Fibroblast of skin of abdomen (primary cell): Measurements from ENCODE around the gene PDE11A.

Experiments used
- DNase-seq: peaks from one replicate; pipeline ENCODE4 v3.0.0-alpha.2; 2013

PDE11A gene

DNA sequence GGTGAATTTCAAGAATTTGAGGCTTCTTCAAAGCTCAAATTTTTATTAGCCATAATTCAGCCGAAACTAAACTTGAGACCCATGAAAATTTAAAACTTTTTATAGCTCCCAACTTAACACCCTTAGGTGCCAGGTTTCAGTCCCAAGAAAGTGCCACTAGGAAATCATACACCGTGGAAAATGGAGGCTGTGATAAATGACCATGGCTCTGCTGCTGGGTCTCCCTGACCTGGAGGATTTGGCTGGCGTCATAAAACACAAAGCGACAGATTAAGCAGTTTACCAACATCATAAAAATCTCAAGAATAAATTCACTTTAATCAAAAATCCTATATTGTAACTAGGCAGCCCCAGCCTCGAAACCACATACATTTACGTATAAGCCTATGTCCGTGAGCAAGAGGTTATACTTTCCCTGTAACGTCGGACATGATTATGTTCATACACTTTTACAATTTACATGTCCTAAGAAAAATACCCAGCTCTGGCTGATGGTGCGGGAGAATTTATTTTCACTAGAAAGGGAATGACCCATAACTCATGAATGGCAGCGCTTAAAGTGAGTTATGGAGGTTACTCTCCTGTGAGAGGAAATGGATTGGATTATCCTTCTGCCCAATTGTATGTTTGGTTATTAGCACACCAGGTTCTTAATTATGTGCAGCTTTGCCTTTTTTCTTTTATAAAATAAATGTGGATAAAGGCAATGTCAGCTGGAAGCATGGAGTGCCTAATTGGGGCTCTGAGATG lies 350.6 kb downstream of the PDE11A start:
- no peak for DNase-seq

DNA sequence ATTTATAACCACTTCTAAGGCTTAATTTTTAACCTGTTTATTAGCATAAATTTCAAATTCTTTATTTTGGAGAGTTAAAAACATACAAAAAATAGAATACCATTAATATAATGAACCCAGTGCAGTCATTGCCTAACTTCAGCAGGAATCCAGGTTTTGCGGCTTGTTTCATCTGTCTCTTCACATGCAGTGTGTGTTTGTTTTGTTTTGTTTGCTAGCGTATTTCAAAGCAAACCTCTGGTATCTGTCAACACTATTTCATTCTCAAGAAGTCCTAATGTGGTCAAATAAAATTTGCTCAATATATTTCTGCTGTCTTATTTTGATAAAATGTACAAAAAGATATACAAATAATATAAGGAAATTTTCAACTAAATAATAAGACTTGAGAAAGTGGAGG lies 351.5 kb downstream of the PDE11A start:
- DNase-seq: no peak

DNA sequence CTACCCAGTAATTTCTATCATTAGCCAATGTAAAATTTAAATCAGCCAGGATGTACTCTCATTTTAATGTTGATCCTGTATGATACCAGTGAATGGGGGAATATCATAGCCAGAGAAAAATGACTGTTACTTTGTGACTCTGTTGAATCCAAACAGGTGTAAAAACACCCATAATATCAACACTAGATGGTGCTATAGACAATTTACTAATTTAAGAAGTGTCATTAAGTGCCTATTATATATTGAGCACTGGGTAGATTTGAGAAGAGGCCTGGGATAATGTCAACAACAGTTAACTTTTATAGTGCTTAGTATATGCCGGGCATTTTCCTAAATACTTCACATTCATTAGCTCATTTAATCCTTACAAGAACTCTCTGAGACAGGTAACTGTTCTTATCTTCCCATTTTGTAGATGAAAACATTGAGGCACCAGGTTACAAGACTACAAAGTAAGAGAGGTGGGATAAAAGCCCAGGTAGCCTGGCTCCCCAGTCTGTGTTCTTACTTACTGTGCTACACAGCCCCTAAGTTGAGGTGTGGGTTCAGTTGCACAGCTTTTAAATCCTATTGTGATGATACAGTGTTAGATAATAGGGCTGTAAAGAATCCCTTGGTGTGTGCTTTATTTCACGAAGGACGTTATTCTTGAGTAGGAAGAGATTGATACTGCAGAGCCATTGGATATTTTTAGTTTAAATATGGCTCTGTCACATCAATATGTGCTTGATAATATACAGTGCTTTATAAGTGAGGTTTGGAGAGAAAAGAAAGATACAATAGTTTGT lies 354.6 kb downstream of the PDE11A start:
- no peak for DNase-seq

DNA sequence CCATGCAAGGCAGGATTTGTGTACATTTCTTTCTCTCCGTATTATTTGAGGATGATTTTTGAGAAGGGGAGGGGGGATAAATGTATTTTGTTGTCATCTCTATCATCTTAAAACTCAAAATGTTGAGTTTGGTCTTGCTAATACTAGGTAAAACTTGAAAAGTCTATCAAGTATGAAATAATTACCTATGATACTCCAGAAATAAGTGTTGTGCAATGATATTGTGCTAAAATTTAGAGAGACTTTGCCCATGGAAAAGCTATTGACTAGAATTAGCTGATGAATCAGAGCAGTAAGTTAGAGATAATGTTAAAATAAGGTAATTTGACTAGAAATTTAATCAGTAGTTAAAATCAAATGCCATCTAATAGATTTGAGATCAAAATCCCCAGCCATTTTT lies 356.1 kb downstream of the PDE11A start:
- DNase-seq: no peak

DNA sequence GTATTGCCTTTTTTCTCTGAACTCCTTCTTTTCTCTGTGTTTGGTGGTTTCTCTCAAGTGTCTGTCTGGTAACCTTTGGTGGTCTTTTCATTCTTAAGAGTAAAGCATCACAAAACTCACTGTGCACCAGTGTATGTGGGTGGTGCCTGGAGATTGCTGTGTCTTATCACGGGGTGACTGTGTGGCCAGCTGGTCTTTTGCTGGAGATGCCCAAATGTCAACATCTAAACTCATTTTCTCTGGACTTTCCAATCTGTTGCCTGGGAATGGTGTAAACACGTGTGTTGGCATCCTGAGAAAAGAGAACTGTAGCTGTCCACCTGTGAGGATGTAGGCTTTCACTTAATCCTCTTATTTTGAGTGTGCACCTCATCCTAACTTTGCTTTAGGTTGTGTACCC lies 356.8 kb downstream of the PDE11A start:
- DNase-seq: no peak

DNA sequence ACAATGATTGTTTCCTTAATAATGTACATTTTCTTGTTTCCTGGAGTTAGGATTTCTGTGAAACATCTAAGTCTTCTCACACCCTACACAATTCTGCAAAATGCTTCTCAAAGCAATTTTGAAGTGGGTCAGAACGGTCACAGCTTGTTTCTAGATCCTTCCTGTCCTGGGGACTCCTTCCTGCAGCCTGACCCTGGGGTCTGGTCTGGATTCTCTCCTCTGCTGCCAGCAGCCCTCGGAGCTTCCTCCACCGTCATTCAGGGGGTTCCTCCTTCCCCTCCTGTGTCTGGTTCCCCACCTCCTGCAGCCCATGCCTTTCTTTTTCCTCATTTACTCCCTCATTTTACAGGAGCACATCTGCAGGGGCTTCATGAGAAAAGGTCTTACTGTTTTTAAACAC lies 357.9 kb downstream of the PDE11A start:
- DNase-seq: no peak

DNA sequence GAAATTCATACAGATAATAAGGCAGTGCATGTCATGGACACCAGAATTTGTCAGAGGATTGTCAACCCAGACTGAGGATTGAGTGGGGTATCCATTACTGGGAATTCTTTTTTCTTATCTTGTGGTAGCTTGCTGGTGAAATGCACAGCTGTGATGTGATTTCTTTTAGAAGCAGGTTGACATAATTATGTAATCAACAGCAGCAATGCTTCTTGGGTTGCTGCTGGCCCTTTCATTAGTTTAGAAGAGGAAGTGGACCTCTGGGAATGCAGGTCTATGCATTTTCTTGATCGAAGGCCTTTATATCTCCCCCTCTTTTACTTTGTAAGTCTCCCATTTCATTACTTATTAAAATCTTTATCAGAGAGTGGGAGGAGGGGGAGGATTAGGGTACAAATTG lies 360.1 kb downstream of the PDE11A start:
- DNase-seq: no peak

DNA sequence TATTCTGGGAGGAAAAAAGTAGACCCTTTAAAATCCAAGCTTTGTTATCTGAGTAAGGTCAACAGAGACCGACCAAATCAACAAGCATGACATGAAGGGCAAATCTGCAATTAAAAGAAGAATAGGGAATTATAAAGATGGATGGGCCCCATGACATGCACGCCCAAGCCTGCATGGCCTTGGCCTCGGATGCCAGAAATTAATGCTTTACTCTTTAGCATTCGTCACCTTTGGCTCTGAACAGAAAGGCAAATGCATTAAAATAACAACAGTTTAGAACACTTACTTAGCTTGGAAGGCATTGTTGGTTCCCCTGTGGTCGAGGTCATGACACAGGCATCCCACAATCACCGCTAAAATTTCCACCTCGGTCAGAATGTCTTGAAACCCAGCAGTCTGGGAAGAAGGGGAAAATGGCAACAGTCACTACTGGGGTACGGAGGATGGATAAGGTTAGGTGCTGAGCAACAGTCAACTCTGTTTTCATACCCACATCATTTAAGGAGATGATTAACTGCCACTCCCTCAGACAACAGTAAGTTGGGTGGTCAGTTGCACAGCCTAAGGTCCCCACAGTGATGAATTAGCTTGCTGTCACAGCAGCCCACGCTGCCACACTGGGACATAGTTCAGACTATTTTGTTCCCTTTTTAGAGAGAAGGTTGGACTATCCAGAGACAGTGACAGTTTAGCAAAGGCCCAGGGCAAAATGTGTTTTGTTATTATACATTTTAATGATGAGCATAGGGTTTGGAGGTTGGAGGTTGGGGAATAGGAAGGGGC lies 360.9 kb downstream of the PDE11A start:
- DNase-seq: no peak

DNA sequence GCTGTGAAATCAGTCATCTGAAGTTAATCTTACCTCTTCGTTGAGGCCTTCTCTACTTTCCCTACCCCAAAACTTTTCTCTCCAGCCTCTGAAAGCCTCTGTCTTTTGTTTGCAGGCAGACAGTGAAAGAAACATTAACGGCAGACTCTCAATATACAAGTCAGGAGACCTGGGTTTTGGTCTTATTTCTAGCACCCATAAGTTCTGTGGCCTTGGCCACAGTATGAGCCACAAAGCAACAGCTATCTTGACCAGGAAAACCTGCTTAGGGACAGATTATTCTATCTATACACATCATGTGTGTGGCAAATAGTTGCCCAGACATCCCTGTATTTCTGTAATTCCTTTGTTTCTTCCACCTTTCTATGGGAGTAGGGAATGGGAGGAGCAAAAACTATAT lies 361.7 kb downstream of the PDE11A start:
- no peak for DNase-seq

DNA sequence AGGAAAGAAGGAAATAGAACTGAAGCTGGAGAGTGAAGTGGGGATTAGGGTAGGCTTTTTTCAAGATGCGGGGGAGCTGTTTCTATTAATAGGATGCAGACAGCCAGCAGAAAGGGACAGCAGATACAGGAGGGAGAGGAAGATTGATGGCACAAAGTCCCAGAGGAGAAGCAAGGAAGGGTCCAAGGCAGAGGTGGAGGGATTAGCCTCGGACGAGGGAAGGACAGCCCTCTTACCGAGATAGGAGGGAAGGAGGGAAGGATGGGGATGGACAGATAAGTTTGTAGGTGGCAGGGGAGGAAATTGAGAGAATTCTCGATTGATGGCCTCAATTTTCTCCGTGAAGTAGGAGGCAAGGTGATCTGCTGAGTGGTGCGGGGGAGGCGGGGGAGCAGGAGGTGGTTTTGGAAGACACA lies 362.6 kb downstream of the PDE11A start:
- DNase-seq: no peak

DNA sequence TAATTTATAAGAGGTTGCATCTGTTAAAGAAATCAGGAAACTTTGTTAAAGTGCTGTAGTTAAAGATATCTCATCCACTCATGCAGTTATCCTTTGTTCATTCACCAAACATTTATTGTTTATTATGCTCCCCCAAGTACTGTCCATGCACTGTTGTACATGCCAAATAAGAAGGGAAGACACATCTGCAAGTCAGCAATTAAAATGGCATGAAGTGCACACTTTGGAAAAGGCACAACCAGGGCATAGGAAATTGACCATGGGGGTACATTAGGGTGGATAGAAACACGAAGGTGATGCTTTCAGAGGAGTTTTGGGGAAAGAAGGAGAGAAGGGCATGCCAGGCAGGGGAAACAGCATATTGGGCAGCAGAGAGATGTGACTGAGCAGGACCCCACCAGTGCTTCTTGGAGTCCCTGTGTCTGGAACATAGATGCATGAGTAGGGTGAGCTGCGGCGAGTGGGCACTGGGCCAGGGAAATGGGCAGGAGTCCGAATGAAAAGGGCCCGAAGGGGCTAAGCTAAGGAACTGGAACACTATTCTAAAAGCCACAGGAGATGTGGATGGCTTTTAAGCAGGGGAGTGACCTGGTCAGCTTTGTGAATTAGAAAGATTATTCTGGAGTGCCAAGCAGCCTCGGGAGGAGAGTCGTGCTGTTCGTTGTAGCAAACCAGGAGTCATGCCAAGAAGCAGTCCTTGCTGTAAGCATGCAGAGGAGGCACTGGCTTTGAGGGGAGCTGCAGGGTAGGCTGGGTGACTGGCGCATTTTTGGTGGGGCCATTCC lies 363.7 kb downstream of the PDE11A start:
- no peak for DNase-seq

DNA sequence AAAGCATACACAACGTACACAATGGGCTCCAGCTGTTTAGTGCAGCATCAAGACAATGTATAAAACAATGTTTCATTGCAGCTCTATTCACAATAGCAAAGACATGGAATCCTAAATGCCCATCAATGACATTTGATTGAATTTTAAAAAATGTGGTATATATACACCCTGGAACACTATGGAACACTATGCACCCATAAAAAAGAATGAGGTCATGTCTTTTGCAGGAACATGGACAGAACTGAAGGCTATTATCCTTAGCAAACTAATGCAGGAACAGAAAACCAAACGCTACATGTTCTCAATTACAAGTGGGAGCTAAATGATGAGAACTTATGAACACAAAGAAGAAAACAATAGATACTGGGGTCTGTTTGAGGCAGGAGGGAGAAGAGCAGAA lies 364.5 kb downstream of the PDE11A start:
- DNase-seq: no peak

DNA sequence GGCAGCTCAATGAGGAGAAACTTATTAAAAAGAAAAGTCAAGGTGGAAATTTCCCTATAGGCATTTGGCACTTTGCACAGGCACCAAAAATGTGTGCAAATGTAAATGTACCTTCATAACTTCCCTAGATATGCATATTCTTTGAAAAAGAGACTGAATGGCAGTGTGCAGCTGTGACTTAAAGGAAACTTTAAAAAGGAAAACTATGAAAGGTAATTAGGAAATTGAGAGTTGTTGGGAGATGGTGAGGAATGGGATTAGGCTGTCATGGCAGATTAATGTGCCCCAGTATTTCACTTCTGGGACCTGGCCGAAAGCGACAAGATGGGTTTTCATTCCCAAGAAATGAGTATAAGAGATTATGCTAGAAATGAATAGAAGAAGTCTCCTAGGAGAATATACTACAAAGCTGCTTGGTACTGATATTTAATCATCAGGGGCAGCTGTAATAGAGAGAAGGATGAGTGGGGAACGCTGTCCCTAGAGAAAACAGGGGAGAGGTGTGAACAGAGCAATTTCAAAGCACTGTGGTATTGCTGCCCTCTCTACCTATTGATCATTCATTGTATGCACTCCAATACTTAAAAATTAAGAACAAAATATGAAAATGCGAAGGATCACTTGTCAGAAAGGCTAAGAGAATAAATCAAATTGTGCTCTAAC lies 366.9 kb downstream of the PDE11A start:
- no peak for DNase-seq

DNA sequence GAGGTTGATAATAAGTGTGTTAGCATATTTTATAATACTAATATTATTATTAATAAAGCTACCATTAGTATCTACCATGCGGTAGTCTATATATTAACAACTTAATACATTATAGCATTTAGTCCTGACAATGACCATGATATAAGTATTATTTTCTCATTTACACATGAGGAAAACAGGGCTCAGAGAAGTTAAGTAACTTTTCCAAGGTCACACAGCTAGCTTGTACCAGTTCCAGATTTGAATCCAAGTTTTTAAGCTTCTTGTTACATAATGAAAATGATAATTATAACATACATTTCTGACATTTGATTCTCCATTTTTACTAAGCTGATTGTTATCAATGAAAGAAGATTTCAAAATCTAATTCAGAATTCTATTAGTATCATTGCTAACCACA lies 369.4 kb downstream of the PDE11A start:
- no peak for DNase-seq

DNA sequence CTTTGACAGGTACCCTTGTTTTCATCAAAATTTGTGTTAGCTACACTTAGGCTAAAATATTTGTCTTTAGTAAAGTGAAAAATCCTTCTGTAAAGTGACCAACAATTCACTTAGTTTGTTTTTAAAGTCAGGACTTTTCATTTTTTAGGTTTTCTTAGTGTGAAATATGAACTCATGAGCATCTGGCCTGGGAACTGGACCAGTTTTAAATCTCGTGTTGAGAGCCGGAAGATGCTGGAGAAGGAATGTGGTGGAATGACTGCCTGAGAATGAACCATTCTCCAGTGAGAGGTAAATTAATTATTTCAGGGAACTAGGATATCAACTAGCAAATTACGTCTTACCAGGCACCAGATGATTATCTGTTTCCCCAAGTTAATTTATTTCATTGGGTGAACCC lies 374.3 kb downstream of the PDE11A start:
- DNase-seq: no peak

DNA sequence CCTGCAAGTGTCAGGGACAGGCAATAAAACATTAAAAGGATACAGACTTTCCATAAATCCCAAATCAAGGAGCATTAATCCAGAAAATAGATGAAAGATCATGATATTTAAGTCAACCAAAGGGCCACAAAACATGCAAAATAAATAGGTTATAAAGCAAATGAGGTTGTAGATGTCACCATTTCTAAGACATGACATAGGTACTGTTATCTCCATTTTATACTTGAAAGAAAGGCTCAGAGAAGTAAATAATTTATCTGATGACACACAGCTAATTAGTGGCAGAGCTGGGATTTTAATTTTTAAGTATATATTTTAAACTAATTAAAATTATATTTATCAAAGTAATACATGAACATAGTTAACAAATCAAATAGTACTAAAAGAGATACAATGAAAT lies 378.2 kb downstream of the PDE11A start:
- DNase-seq: no peak

DNA sequence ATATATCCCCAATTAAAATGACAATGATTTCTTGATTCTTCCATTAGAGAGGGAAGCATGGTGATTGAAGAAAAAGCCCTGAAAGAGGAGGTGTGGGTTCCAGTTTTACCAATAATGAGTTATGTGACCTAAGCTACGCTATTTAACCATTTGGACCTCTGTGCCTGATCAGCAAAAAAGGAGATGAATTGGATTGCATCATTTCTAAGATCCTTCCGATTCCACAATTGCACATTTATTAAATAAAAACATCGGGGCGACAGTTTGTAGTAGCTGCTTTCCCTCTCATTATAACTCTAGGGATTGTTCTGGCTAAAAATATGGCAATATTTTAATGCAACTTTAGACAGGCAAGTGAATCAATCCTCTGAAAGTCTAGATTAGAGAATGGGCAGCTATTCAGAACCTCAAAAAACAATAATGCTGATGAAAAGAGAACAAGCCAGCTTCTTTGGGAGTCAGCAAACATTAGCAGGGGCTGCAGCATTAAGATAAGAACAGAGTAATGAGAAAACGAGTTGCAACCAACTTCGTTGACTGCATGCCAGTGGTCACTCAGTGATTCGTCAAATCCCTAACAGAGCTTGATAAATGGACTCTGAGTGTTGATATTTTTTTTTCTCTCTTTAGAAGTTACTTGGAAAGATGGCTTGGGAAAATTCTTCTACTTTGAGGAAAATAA lies 378.8 kb downstream of the PDE11A start:
- no peak for DNase-seq

DNA sequence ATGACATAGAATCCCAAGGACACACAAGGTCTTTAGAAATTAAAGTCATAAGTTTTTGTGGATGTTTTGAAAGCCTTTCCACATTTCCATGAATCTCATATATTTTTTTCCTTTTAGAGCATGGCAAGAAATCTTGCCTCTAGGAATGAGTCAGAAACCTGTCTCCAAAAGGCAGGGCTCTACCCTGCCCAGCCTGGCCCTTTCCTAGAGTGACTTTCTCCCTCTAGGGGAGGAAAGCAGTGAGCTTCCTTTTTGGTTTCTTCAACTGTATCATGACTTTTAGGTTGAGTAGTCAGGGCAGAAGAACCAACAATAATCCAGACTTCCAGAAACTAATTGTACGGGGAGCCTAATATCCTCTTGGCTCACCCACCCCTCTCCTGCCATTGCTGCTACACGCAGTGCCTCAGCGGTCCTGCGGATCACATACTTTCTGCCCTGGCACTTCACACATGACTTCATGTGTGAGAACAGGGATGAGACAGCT lies 379.8 kb downstream of the PDE11A start:
- DNase-seq: peak; percentile 1

DNA sequence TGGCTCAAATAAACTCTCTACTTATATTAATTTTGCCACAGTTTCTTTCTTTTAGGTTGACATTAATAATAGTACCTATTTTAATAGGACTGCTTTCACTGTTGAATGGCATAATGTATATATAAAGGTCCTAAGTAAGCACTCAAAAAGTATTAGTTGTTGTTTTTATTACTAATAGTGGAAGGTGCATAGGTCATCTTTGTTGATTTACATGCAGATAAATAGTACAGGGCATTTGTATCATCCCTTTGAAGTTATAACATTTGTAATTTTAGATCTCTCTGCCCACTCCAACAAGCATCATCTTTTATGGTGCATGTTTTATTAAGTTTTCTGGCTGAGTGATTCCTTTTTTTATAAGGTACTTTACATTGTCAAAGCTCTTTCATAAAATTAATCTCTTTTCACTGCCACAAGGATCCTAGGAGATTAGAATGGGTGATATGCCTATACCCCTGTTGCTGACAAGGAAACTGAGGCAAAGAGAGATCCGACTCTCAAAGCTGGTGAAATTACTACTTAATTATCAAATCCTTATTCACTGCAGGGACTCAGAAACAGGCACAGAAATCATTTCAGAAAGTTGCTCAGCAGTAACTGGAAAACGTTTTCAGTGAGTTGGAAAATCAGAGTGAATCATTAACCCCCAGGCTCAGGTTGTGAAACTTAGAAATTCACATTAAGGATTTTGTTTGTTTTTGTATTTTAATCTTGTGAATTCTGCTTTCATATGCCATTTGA lies 380.4 kb downstream of the PDE11A start:
- DNase-seq: no peak

DNA sequence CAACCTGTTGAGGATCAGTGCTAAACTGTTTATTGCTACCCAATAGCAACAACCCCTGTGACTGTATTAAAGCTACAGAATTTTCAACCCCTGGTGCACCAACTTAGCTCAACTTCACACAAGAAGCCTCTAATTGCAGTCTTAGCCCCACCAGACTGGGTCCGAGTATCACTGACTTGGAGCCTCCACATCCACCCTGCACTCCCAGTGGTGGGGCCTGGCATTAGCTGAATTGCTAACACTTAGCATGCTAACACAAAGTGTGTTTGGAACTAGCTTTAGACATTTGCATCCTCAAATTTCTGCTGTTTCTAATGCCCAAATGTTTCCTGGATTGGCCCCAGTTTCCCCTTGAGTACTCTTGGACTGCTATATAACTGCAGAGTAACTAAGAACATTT lies 381.4 kb downstream of the PDE11A start:
- DNase-seq: no peak

DNA sequence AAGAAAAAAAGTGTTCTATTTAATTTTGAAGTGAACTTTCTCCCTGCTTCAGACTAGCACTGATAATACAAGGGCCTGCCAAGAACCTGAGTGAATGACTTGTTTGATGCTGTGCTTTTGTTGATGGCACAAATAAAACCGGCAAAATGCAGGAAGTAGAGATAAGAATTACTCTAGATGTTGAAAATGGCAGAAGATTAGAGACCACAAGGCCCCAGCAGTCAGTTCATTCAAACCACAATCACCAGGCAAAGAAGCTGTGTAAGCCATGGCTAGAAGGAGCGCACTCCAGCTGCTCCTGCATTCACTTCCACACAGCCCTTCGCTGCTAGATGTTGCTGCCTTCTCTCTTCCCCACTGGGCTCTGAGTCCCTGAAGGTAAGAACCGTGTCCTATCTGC lies 383.0 kb downstream of the PDE11A start:
- no peak for DNase-seq
